ENCODE results near the gene HIGD1B.
A peak's percentile ranks its signal among the peaks of the same experiment; 100 is the strongest.

Gene HIGD1B

DNA sequence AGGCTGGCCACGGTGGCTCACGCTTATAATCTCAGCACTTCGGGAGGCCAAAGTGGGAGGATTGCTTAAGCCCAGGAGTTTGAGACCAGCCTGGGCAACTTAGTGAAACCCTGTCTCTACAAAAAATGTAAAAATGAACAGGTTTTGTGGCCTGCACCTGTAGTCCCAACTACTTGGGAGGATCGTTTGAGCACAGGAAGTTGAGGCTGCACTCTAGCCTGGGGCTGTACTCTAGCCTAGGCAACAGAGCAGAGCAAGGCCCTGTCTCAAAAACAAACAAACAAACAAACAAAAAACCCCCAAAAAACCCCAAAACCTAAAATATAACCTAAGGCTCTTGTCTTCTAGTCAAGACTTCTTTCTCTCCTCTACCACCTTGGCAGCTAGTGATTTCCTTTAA is 7.4 kb upstream of the HIGD1B start:
- no peak for FAIRE-seq

DNA sequence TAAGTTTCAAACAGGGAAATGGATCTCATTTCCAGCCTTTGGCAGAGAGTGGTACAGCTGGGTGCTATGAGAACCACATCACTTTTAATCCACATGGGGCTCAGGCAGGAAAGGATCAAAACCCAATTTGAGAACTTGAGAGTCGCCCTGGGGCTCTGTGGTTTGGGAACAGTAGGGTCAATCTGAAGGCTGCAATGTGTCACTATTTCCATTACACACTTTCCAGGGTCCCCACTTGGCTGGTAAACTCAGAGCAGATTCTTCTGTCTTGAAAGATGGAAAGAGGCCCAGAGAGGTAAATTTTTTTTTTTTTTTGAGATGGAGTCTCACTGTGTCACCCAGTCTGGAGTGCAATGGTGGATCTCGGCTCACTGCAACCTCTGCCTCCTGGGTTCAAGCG is 6.7 kb upstream of the HIGD1B start:
- FAIRE-seq, result no peak

DNA sequence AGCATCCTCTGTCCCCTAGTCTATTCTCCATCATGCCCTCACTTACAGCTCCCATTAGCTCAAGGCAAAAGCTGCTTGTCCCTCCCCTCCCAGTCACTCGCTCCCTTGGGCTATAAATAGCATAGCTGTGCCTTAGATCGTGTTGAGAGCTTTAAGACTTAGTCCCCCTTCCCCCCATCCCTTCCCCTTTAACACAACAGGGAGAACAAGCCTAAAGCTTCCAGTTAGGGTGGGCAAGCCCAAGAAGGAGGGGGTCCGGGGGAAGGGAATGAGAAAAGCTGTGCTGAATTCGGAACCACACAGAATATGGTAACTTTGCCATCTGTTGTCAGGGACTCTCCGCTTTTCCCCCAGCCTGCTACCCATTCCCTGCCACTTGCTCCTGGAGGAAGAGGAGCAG is 4.9 kb upstream of the HIGD1B start:
- FAIRE-seq, result no peak

DNA sequence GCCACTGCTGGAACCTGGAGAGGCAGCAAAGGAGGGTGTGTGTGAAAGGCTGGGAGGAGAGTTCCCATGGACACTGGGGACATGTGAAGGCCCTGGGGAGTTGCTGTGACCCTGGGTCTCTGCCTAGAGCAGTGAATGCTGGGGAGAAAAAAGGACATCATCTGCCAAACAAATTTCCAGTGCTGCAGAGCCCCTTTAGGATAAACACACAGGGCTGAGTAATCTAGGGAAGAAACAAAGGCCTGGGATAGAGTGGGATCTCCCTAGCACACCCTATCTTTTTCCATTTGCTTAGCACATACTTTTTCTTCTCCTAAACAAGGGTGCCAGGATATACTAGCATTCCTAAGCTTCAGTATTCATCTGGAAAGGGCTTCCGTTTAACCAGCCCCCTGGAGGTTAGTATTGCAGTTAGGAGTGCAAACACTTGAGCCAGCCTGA is 3.3 kb upstream of the HIGD1B start:
- no peak for FAIRE-seq

DNA sequence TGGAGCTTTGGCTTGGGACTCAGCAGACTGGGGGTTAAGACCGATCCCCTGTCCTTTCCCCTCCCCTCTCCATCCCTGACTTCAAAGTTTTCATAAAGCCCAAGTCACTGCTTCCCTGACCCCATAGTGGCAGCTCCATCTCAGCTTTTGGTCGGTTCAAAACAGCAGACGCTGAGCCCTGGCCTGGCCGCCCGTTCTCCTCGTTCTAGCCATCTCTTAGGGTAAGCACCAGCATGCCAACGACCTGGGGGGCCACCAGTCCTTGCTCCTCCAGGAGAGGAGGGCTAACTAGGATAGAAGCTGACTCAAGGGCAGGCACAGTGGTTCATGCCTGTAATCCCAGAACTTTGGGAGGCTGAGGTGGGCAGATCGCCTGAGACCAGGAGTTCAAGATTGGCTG is 1.5 kb upstream of the HIGD1B start:
- no peak for FAIRE-seq

DNA sequence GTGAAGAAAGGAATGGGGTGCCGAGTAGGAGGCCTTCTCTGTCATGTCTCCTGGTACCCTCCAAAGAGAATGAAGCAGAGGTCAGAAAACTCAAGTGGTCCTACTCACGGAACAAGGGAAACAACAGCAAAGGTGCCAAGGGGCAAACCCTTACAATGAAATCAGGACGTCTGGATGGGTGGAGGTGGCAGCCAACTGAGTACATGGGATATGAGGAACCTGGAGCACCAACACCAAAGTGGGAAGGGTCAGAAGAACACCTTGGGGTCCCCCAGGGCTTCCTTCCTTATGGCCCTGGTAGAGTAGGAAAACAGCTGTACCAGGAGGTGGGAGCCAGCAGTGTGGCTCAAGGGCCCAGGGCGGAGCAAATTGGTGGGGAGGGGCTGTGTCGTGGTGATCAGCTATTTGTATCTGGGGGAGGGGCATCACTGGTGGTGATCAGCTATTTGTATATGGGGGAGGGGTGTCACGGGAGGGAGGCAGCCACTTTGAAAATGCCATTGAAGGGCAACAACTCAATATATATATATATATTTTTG is 643 bp downstream of the HIGD1B start:
- no peak for FAIRE-seq

DNA sequence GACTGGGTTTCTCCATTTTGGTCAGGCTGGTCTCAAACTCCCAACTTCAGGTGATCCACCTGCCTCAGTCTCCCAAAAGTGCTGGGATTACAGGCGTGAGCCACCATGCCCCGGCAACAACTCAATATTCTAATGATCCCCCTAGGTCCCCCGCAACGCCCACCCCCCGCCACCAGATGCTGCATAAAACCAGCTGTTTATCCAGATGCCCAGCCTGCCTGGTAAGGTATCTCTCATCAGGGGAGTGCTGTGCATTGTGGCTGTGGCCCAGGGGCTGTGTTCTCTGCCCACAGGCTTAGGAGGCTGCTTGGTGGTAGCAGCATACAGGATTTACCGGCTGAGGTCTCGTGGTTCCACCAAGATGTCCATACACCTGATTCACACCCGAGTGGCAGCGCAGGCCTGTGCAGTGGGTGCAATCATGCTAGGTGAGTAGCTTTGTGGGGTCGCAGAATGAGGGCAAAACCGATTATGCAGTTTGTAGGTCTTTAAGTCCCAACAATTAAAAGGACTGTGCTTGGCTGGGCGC is 1.3 kb downstream of the HIGD1B start:
- no peak for FAIRE-seq

DNA sequence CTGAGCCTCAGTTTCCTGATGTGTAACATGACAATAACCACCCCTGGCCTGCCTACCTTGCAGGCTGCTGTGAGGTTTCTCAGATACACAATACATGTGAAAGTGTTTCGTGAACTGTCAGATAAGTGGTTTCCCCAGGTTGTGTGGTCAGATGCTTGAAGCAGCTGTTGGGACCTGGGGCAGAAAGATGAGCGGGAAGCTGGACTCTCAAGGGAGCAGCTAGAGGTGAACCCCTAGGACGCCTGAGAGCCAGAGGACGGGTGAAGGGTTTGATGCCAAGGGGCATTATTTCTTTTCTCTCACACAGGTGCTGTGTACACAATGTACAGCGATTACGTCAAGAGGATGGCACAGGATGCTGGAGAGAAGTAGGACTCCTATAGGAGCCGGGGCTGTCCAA is 2.3 kb downstream of the HIGD1B start:
- FAIRE-seq, result no peak

DNA sequence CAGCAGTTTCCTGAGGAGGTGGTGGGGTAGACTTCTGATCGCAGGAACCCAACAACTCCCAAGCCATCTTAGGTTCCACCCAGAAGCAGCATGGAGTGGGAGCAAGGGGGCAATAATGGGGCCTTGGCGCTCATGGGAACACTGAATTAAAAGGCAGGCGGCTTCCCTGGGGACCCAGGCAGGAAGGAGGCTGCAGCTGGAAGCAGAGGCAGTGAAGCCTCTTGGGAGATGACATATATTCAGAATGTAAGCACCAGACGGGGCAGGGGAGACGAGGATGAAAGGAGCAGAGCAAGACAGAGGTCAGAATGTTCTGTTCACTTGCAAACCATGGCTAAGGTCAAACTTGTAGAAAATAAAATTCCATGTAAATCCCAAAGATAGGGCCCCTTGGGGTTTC is 2.9 kb downstream of the HIGD1B start:
- FAIRE-seq, result no peak

DNA sequence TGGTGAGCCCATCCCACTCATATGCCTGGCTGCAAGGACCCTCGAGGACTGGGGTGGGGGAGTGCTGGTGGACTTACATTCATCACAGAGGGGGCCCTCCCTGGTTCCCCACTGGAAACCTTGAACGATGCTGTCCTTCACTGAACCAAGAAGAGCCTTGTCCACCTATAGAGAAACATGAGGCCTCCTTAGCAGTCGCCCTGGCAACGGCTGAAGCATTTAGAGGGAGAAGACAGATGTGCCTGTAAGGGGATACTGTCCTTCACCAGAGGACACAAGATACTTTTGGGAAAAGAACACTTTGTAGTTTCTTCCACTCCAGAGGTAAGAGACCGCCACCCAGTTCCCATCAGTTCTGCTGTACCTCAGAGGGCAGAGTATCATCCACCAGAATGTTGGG is 6.5 kb downstream of the HIGD1B start:
- FAIRE-seq, result no peak

DNA sequence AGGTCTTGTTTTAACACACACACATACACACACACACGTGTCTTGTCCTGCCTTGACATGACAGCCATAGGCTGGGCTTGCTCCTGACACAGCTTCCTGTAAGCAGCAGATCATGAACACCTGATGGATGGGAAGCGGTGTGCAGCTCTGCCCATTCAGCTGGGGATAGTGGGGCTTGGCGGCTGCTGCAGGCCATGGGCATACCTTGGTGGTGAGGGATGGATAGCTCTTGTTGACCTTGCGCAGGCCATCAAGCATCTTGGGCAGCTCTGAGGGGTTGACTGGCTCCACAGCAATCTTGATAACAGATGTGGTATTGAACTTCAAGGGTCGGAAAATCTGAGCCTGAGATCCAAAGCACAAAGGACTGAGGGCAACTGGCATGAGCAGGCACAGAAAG is 12.0 kb downstream of the HIGD1B start:
- no peak for FAIRE-seq

DNA sequence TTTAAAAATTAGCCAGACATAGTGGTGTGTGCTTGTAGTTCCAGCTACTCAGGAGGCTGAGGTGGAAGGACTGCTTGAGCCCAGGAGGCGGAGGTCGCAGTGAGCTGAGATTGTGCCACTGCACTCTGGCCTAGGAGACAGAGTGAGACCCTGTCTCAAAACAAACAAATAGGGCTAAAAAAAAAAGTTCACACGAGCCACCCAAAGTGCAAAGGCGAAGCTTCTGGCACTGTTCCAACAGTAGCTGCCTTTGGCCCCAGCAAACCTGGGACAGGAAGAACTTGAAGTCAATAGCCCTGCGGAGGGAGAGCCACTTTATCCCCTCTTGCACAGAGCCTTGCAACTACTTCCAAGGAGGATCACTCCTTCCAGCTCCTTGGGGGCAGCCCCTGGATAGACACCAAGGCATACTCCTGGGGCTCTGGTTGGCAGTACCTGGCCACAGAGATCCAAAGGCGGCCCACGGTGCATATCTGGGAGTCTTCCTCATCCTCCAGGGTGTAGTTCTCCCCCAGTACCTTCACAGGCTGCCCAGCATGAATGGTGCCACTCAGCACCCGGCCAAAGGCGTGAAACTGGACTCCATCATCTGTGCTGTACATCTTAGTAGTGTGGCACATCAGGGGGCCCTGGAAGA is 14.7 kb downstream of the HIGD1B start:
- FAIRE-seq, result no peak

DNA sequence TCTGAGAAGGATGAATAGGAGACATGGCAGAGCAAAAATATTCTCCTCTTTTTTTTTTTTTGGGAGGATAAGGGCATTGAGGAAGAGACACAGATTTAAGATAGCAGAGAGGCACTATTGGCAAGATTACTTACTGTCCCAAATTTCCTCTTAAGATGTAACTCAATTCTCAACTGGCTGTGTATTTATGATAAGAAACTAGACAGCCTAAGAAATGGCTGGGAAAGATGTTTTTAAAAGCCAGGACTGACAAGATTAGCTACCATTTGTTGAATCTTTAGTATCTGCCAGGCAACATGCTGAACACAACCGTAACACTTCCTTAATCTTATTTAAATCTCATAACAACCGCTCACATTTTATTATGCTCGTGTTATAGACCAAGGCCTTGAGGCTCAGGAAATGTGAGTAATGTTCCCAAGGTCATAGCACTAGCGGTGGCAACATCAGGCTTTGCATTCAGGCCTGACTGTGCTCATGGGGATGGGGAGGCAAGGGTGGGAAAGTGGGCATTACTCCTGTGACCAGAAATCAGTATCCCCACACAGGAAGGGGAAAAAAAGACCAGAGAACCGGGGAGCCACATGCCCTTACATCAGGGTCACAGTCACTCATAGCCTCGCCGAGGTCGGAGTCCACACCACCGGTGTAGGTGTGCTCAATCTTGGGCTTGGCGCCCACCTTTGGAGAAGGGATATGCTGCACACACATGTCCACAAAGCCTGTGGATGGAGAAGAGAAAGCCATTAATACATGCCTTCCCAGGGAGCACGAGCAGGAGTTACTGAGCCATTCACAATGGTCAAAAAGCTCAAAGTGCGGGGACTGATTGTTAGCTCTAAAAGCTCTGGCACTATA is 15.6 kb downstream of the HIGD1B start:
- no peak for FAIRE-seq

DNA sequence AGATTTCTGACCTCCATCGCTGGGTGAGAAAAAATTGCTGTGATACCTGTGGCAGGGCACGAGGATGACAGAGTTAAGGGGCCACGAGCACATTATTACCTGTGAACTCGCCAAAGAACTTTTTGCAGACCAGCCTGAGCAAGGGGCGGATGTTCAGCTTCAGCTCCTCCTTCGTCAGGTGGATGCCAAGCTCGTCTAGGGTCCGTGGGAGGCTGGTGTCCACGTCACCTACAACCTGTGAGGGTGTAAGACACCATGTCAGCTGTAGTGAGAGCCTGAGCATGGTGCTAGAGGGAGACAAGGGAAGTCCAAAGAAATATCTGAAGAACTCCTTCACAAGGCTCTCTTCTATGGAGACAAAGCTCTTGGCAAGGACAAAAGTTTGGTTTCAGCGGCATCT is 17.1 kb downstream of the HIGD1B start:
- FAIRE-seq, result no peak

DNA sequence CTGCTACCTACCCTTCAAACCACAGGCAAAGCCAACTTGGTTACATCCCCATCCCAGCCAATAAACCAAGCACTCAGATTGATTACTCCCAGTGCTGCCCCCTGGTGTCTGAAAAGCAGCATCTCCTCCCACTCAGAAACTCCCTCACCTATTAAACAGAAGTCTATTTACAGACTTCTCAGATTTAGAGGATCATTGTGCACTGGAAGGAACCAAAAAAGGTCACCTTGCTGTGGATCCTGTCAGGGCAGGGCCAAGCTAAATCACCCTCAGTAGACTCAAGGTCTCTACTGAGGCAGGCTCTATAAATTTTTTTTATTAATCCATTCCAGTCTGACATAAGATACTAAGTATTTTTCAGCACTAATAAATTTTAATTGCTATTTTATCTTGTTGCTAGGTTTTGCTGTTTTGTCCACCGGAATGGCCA is 17.6 kb downstream of the HIGD1B start:
- FAIRE-seq, result peak; percentile 74

DNA sequence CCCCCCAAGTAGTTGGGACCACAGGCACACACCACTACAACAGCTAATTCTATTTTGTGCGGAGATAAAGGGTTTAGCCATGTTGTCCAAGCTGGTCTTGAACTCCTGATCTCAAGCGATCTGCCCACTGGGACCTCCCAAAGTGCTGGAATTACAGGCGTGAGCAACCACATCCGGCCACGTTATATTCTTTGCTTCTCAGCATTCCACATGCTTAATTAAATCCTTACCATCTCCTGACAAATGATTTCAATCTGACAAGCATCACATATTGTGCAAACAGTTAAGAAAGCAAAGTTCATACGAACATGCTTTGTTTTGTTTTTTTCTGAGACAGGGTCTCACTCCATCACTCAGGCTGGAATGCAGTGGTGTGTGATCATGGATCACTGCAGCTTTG is 18.2 kb downstream of the HIGD1B start:
- FAIRE-seq, result no peak

DNA sequence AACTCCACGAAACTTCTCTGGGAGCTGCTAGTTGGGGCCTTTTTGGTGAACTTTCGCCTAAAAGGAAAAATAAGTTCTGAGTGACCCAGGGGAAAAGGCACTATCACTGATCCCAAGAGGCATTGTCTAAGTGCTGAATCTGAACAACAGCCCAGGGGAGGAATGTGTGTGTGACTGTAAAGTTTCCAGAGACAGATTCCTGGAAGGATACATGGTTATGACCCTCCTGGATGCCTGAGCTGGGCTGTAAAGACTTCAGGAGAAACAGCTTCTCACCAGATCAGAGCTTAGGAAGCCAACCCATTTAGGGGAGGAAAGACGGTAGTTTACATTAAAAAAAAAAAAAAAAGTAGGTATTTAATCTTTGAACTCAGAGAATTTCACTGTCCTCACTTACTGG is 20.2 kb downstream of the HIGD1B start:
- FAIRE-seq, result no peak

DNA sequence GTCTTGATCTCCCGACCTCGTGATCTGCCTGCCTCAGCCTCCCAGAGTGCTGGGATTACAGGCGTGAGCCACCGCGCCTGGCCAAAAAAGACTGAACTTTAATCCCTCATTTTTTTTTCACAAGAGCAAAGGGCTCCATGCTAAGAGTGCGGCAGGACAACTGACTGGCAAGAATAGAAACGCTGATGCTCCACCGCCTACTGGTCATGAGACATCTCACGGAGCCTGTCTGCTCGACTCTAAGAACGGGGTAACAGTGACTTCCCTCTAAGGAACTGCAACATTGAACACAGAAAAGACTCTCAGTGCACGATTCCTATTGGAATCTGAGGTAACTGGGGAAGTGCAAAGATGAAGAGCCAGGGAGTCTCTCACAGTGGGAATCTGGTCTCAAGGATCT is 23.9 kb downstream of the HIGD1B start:
- FAIRE-seq, result no peak

DNA sequence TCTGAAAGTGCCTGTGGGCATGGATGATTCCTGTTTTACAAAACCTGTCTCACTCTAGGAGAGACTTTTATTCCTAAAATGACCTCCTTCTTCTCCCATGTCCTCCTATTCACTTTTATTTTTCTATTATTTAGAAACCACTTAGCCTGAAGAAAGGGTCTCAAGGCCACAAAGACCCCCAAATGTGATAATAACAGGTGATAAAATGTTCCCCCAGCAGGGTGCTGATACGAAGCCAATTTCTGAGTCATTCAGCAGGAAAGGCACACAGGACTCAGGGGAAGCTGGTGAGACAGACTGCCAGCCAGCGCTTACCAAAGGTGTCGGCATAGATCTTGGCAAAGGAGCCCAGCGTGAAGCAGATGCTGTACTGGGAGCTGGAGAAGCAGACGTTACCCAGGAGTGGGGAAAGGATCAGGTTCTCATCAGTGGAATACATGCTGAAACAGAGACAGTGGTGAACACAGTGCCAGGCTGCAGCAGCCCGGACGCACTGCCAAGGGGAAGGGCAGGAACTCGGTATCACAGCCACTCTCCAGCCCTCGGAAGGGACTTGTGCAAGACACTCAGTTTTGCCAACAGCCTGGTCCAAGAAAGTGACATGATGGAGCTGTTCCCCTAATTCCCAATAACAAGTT is 24.6 kb downstream of the HIGD1B start:
- FAIRE-seq, result no peak

DNA sequence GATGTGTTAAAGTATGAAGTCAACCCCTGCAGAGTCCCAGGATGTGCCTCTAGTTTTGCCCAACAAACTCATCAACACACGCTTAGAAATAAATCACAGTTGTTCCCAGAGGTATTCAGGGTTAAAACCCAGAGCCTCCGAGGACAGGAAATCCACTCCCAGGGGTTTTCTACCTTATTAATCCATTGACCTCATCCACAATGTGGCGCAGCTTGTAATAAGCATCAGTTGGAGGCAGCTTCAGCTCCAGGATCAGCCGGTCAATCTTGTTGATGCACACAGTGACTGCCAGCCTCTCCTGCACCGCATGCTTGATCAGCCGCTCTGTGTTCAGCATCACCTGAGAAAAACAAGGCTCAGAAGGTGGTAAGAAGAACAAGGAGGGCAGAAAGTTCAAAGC is 28.1 kb downstream of the HIGD1B start:
- no peak for FAIRE-seq

DNA sequence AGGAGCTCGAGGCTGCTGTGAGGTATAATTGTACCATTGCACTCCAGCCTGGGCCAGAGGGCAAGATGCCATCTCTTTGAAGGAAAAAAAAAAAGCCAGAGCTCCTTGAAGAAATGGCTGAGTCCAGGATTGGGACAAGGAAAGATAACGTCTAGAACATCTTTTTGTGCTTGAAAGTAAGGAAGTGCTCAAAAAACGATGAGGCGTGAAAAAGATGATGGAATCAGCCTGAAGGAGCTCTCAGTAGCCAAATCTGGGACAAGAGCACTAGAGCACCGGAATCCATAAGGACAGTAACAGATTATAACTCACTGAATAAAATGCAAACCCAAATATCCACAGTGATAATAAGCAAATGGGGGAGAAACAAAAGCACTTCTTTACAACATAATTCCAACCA is 29.4 kb downstream of the HIGD1B start:
- no peak for FAIRE-seq

DNA sequence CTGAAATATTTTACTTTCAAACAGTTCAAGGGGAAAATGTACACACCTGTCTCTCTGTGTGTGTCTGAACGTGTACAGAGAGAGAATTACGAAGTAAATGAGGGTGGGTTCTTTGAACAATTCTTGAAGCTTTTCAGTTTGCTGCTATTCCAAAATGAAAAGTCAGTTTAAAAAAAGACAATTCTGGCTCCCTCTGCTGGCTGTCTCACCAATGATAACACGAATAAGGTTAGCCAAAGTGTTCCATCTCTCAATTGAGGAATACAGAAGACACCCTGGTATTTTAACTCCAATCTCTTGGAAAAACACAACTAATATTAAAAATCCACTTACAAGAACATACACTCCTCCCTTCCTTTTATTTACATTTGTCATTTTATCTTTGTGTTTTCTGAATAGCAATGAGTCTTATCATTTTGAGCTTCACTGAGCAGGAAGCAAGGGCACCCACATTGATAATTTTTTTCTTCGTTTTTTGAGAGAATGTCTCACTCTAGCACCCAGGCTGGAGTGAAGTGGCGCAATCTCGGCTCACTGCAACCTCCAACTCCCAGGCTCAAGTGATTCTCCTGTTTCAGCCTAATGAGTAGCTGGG is 31.0 kb downstream of the HIGD1B start:
- FAIRE-seq, result peak; percentile 98

DNA sequence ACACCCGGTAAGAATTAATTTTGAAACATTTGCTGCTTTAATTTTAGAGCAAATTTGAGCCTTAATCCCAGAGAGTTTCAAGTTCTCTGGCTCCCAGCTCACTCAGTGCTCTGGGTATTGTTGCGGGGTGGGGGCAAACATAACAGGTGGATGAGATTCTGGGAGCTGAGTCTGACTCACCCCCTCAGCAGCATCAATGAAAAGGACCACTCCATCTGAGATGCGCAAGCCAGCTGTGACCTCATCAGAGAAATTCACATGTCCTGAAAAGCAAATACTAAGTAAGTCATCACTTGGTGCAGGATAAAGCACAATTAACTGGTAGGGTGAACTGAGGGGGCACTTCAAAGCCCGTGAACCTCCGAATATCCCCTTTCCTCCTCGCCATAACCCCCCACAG is 31.7 kb downstream of the HIGD1B start:
- no peak for FAIRE-seq
